H1 (cell line): ENCODE data around the gene XPO1.

Experiments
- EP300 ChIP-seq, 2 experiments: IDR thresholded peaks; 1 replicate in 1 of 2; 2 replicates in 1 of 2; pipeline ENCODE4 v1.6.1; 2011 to 2012; ENCODE audit warnings: low read depth in 2 of 2, low read length in 2 of 2, mild to moderate bottlenecking in 2 of 2, borderline replicate concordance in 1 of 2, inconsistent platforms in 1 of 2, moderate library complexity in 1 of 2
- EZH2 ChIP-seq: fragments of 200-600 bp; sonication (generic); IDR thresholded peaks from 2 replicates; pipeline ENCODE4 v1.7.1; 2012; ENCODE audit warnings: low read depth, mild to moderate bottlenecking, moderate library complexity, low read length, inconsistent platforms; ENCODE audit not compliant: severe bottlenecking
- GABPA ChIP-seq: IDR thresholded peaks from 2 replicates; pipeline ENCODE4 v1.6.1; 2011; ENCODE audit warnings: mild to moderate bottlenecking, low read length, moderate library complexity, borderline replicate concordance; ENCODE audit not compliant: insufficient read depth
- JUND ChIP-seq: IDR thresholded peaks from 2 replicates; pipeline ENCODE4 v1.6.1; 2011; ENCODE audit warnings: mild to moderate bottlenecking, improper control_type of control experiment, low read length
- RBBP5 ChIP-seq: IDR thresholded peaks from 2 replicates; pipeline ENCODE4 v1.7.1; 2012; ENCODE audit warnings: low read depth, mild to moderate bottlenecking, inconsistent platforms, low read length, moderate library complexity, borderline replicate concordance
- RNF2 ChIP-seq: fragments of 200-900, 300-1000 bp; sonication (generic); IDR thresholded peaks from 2 replicates; pipeline ENCODE4 v1.7.1; 2016; ENCODE audit warnings: borderline replicate concordance, low read depth, mild to moderate bottlenecking, antibody characterized with exemption, low read length; ENCODE audit not compliant: poor library complexity, severe bottlenecking; ENCODE audit errors: missing control alignments
- RXRA ChIP-seq: IDR thresholded peaks from 2 replicates; pipeline ENCODE4 v1.6.1; 2011; ENCODE audit warnings: low read depth, mild to moderate bottlenecking, low read length, moderate library complexity; ENCODE audit not compliant: insufficient read depth
- SRF ChIP-seq: IDR thresholded peaks from 2 replicates; pipeline ENCODE4 v1.6.1; 2011; ENCODE audit warnings: mild to moderate bottlenecking, low read depth, low read length, moderate library complexity
- SUZ12 ChIP-seq: fragments of 200-600 bp; sonication (generic); IDR thresholded peaks from 2 replicates; pipeline ENCODE4 v1.6.1; 2012; ENCODE audit warnings: mild to moderate bottlenecking, inconsistent platforms, low read length, moderate library complexity, mixed read lengths
- TCF12 ChIP-seq: IDR thresholded peaks from 2 replicates; pipeline ENCODE4 v1.6.1; 2011; ENCODE audit warnings: low read depth, mild to moderate bottlenecking, low read length
- TF ChIP-seq, protein P1 (sequence below), 3 experiments: IDR thresholded peaks; 1 replicate in 2 of 3; 2 replicates in 1 of 3; pipeline versions ENCODE4 v1.5.1 to v1.6.1; 2011; ENCODE audit warnings: low read length in 3 of 3, mild to moderate bottlenecking in 3 of 3, inconsistent platforms in 2 of 3, low read depth in 1 of 3, moderate library complexity in 1 of 3; ENCODE audit not compliant: insufficient read depth in 1 of 3; ENCODE audit errors: control extremely low read depth in 1 of 3

DNA sequence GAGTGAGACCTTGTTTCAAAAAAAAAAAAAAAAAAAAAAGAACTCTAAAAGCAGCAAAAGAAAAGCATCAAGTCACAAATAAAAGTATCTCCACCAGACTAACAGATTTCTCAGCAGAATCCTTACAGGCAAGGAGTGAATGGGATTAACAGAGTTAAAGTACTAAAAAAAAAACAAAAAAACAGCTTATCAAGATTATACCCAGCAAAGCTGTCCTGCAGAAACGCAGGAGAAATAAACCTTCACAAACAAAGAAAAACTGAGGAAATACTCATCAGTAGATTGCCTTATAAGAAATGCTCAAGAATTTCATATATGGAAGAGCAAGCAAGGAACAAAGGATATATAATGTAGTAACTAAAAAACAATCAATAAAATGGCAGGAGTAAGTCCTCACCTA, 102.9 kb downstream of the XPO1 start:
- TF ChIP-seq, protein P1, sequence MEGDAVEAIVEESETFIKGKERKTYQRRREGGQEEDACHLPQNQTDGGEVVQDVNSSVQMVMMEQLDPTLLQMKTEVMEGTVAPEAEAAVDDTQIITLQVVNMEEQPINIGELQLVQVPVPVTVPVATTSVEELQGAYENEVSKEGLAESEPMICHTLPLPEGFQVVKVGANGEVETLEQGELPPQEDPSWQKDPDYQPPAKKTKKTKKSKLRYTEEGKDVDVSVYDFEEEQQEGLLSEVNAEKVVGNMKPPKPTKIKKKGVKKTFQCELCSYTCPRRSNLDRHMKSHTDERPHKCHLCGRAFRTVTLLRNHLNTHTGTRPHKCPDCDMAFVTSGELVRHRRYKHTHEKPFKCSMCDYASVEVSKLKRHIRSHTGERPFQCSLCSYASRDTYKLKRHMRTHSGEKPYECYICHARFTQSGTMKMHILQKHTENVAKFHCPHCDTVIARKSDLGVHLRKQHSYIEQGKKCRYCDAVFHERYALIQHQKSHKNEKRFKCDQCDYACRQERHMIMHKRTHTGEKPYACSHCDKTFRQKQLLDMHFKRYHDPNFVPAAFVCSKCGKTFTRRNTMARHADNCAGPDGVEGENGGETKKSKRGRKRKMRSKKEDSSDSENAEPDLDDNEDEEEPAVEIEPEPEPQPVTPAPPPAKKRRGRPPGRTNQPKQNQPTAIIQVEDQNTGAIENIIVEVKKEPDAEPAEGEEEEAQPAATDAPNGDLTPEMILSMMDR (IDR thresholded peaks at IDR 0.05; ENCODE audit: control extremely low read depth in 1 of 3, insufficient read depth in 1 of 3, low read depth in 1 of 3, low read length in 3 of 3), result no peak
- TF ChIP-seq RNF2, result no peak
- no peak for TF ChIP-seq EZH2
- no peak for TF ChIP-seq EP300 (IDR thresholded peaks at IDR 0.05; ENCODE audit: borderline replicate concordance in 1 of 2, low read depth in 2 of 2, low read length in 2 of 2)
- TF ChIP-seq TCF12, result no peak
- no peak for TF ChIP-seq RBBP5
- no peak for TF ChIP-seq SUZ12
- TF ChIP-seq RXRA, result no peak
- no peak for TF ChIP-seq GABPA
- TF ChIP-seq JUND, result no peak
- TF ChIP-seq SRF, result no peak
